RWPE2 (cell line): Measurements from ENCODE around the gene AGPS.
"Not testable (repeated sequence)": the region's sequence is repeated elsewhere in the genome, so short reads cannot be mapped to it uniquely, and the experiment has no call there.

ENCODE experiments used
- ATAC-seq: fragments of 200-7000 bp; cut with Tn5 transposase; 3 replicates; pipeline ENCODE4 v1.9.1; 2021; ENCODE audit warnings: low read depth
- DNase-seq: peaks from one replicate; pipeline ENCODE4 v3.0.0-alpha.2; 2020; ENCODE audit warnings: low spot score
- H3K27ac ChIP-seq: fragments of 450-650 bp; 2 replicates; pipeline ENCODE4 v1.5.1; 2017; ENCODE audit warnings: mild to moderate bottlenecking; ENCODE audit not compliant: poor library complexity, severe bottlenecking
- H3K27me3 ChIP-seq: fragments of 250-450 bp; sonication (Bioruptor Pico); 2 replicates; pipeline ENCODE4 v1.5.1; 2021; ENCODE audit warnings: mild to moderate bottlenecking, moderate library complexity; ENCODE audit not compliant: insufficient read depth, poor library complexity, severe bottlenecking
- H3K36me3 ChIP-seq: fragments of 250-450 bp; sonication (Bioruptor Pico); 2 replicates; pipeline ENCODE4 v1.5.1; 2020; ENCODE audit warnings: low read depth, mild to moderate bottlenecking, moderate library complexity
- H3K4me1 ChIP-seq: fragments of 250-450 bp; sonication (Bioruptor Pico); 2 replicates; pipeline ENCODE4 v1.5.1; 2021; ENCODE audit warnings: mild to moderate bottlenecking, moderate library complexity; ENCODE audit not compliant: insufficient read depth, poor library complexity, severe bottlenecking
- H3K4me3 ChIP-seq: fragments of 250-450 bp; sonication (Bioruptor Pico); 2 replicates; pipeline ENCODE4 v1.5.1; 2021; ENCODE audit warnings: mild to moderate bottlenecking, moderate library complexity; ENCODE audit not compliant: severe bottlenecking
- H3K9me3 ChIP-seq: fragments of 250-450 bp; sonication (Bioruptor Pico); 2 replicates; pipeline ENCODE4 v1.5.1; 2021; ENCODE audit warnings: mild to moderate bottlenecking, moderate library complexity; ENCODE audit not compliant: severe bottlenecking
- CTCF ChIP-seq: fragments of 450-650 bp; IDR thresholded peaks from one replicate; pipeline ENCODE4 v1.5.1; 2017; ENCODE audit warnings: mild to moderate bottlenecking, moderate library complexity; ENCODE audit not compliant: poor library complexity, severe bottlenecking

The AGPS gene

GRCh38 chr2:177550264-177551200 is 158.0 kb downstream of the AGPS start:
- H3K4me3 ChIP-seq = no peak overlapping the region
- TF ChIP-seq CTCF = no peak
- H3K27me3 ChIP-seq = no peaks in the 10 kb centered on the region
- H3K27ac ChIP-seq = no peak overlapping the region
- H3K4me1 ChIP-seq = peaks cover 4% of the 10 kb centered on the region
- no peaks in the 10 kb centered on the region for H3K36me3 ChIP-seq
- no peaks in the 10 kb centered on the region for H3K9me3 ChIP-seq
- no peak for ATAC-seq
- no peak for DNase-seq

- ATAC-seq, H3K4me1 ChIP-seq, DNase-seq, H3K36me3 ChIP-seq, H3K9me3 ChIP-seq, H3K4me3 ChIP-seq, H3K27ac ChIP-seq, H3K27me3 ChIP-seq: not testable (repeated sequence)
Measured at GRCh38 chr2:177551360-177551759, 158.8 kb downstream of the AGPS start.

- Histone ChIP-seq H3K36me3 (no peaks in the 10 kb centered on the region), H3K27ac (no peak overlapping the region), H3K27me3 (no peaks in the 10 kb centered on the region), H3K4me3 (no peak overlapping the region), H3K9me3 (no peaks in the 10 kb centered on the region), H3K4me1 (peaks cover 4% of the 10 kb centered on the region)
- no peak for DNase-seq
- ATAC-seq = no peak
- no peak for TF ChIP-seq CTCF
Measured at GRCh38 chr2:177551989-177552421, 159.4 kb downstream of the AGPS start.

GRCh38 chr2:177552422-177553175 is 160.0 kb downstream of the AGPS start:
- TF ChIP-seq CTCF = no peak

GRCh38 chr2:177553176-177553884 is 160.8 kb downstream of the AGPS start:
- no peak for TF ChIP-seq CTCF
- Histone ChIP-seq H3K9me3 (no peaks in the 10 kb centered on the region), H3K27ac (peak overlapping the region; percentile 68), H3K4me3 (peak overlapping the region; percentile 98), H3K4me1 (peaks cover 4% of the 10 kb centered on the region), H3K36me3 (no peaks in the 10 kb centered on the region), H3K27me3 (no peaks in the 10 kb centered on the region)
- ATAC-seq (no peak), DNase-seq (no peak)

More at GRCh38 chr2:177552422-177553175, 160.0 kb downstream of the AGPS start:
- ATAC-seq = peak; percentile 92
- Histone ChIP-seq H3K27me3 (no peaks in the 10 kb centered on the region), H3K4me1 (peaks cover 4% of the 10 kb centered on the region), H3K36me3 (no peaks in the 10 kb centered on the region), H3K9me3 (no peaks in the 10 kb centered on the region), H3K4me3 (peak overlapping the region; percentile 98), H3K27ac (peak overlapping the region; percentile 68)
- peak; percentile 78 for DNase-seq
